DOHH2 (cell line): ENCODE results near the gene GREB1L.

Source experiments
- H3F3A ChIP-seq: fragments of 200-600 bp; sonication (generic), shearing (Covaris generic); 2 replicates; pipeline ENCODE4 v1.6.0; 2016; ENCODE audit warnings: antibody characterized with exemption, mild to moderate bottlenecking; ENCODE audit not compliant: control insufficient read depth, insufficient read depth
- H3K27ac ChIP-seq: fragments of 200-600 bp; sonication (generic); 2 replicates; pipeline ENCODE4 v1.5.1; 2014; ENCODE audit warnings: low read depth, mild to moderate bottlenecking, low read length, moderate library complexity
- H3K27me3 ChIP-seq: fragments of 200-600 bp; sonication (generic); 2 replicates; pipeline ENCODE4 v1.6.1; 2014; ENCODE audit warnings: mild to moderate bottlenecking, low read length, mixed read lengths; ENCODE audit not compliant: control insufficient read depth
- H3K36me3 ChIP-seq: fragments of 200-600 bp; sonication (generic); 2 replicates; pipeline ENCODE4 v1.6.1; 2014; ENCODE audit warnings: mild to moderate bottlenecking, low read length, moderate library complexity, mixed read lengths; ENCODE audit not compliant: control insufficient read depth
- H3K4me1 ChIP-seq: fragments of 200-600 bp; sonication (generic); 2 replicates; pipeline ENCODE4 v1.6.1; 2014; ENCODE audit warnings: mild to moderate bottlenecking, low read length, mixed read lengths; ENCODE audit not compliant: control insufficient read depth
- H3K4me2 ChIP-seq: fragments of 200-600 bp; sonication (generic); 2 replicates; pipeline ENCODE4 v1.6.0; 2014; ENCODE audit warnings: mild to moderate bottlenecking, low read length, moderate library complexity
- H3K4me3 ChIP-seq: fragments of 200-600 bp; sonication (generic); 2 replicates; pipeline ENCODE4 v1.5.1; 2014; ENCODE audit warnings: mild to moderate bottlenecking, low read length, mixed read lengths
- H3K79me2 ChIP-seq: fragments of 200-600 bp; sonication (generic); 2 replicates; pipeline ENCODE4 v1.6.1; 2014; ENCODE audit warnings: mild to moderate bottlenecking, low read length, mixed read lengths; ENCODE audit not compliant: control insufficient read depth
- H3K9me2 ChIP-seq: fragments of 200-600 bp; sonication (generic); replicated peaks from 2 replicates; pipeline ENCODE4 v1.6.1; 2014; ENCODE audit warnings: mild to moderate bottlenecking, low read length, mixed read lengths; ENCODE audit not compliant: control insufficient read depth
- H3K9me3 ChIP-seq: fragments of 200-600 bp; sonication (generic); 2 replicates; pipeline ENCODE4 v1.6.1; 2014; ENCODE audit warnings: antibody characterized with exemption, low read length, mixed read lengths; ENCODE audit not compliant: control insufficient read depth, insufficient read depth
- H4K20me1 ChIP-seq: fragments of 200-600 bp; sonication (generic); 2 replicates; pipeline ENCODE4 v1.6.0; 2014; ENCODE audit warnings: low read depth, mild to moderate bottlenecking, antibody characterized with exemption, low read length, moderate library complexity; ENCODE audit not compliant: control insufficient read depth, insufficient read depth
- CTCF ChIP-seq: fragments of 200-600 bp; sonication (generic); IDR thresholded peaks from one replicate; pipeline ENCODE4 v1.5.1; 2014; ENCODE audit warnings: antibody characterized with exemption, mild to moderate bottlenecking, low read depth, low read length; ENCODE audit not compliant: poor library complexity, severe bottlenecking
- EZH2phosphoT487 ChIP-seq: fragments of 200-600 bp; sonication (generic); IDR thresholded peaks from 2 replicates; pipeline ENCODE4 v1.6.1; 2017; ENCODE audit warnings: borderline replicate concordance, mild to moderate bottlenecking, antibody characterized with exemption, low read length, moderate library complexity, mixed read lengths

Gene GREB1L

GRCh38 chr18:21300908-21301200 is 58.8 kb downstream of the GREB1L start:
- Histone ChIP-seq H4K20me1 (no peaks in the 10 kb centered on the region), H3K4me2 (no peak overlapping the region), H3K4me1 (no peaks in the 10 kb centered on the region), H3K9me3 (no peaks in the 10 kb centered on the region), H3K9me2 (no peaks in the 10 kb centered on the region), H3K36me3 (no peaks in the 10 kb centered on the region), H3K27ac (no peak overlapping the region), H3K4me3 (no peak overlapping the region), H3K27me3 (no peaks in the 10 kb centered on the region), H3F3A (no peaks in the 10 kb centered on the region), H3K79me2 (no peaks in the 10 kb centered on the region)
- no peak for TF ChIP-seq EZH2phosphoT487
- TF ChIP-seq CTCF, result no peak

GRCh38 chr18:21303445-21303844 is 61.4 kb downstream of the GREB1L start:
- H3K4me2 ChIP-seq, result no peak overlapping the region
- H4K20me1 ChIP-seq, result no peaks in the 10 kb centered on the region
- no peak overlapping the region for H3K4me3 ChIP-seq
- H3F3A ChIP-seq, result no peaks in the 10 kb centered on the region
- no peaks in the 10 kb centered on the region for H3K27me3 ChIP-seq
- no peak overlapping the region for H3K27ac ChIP-seq
- no peaks in the 10 kb centered on the region for H3K9me3 ChIP-seq
- no peaks in the 10 kb centered on the region for H3K4me1 ChIP-seq
- no peaks in the 10 kb centered on the region for H3K36me3 ChIP-seq
- no peaks in the 10 kb centered on the region for H3K9me2 ChIP-seq
- no peak for TF ChIP-seq EZH2phosphoT487
- no peaks in the 10 kb centered on the region for H3K79me2 ChIP-seq

GRCh38 chr18:21303895-21304294 is 61.9 kb downstream of the GREB1L start:
- Histone ChIP-seq H3K9me3 (no peaks in the 10 kb centered on the region), H3K27me3 (no peaks in the 10 kb centered on the region), H3K36me3 (no peaks in the 10 kb centered on the region), H3K79me2 (no peaks in the 10 kb centered on the region), H3K9me2 (no peaks in the 10 kb centered on the region), H3K4me3 (no peak overlapping the region), H3K4me1 (no peaks in the 10 kb centered on the region), H3F3A (no peaks in the 10 kb centered on the region), H3K27ac (no peak overlapping the region), H3K4me2 (no peak overlapping the region), H4K20me1 (no peaks in the 10 kb centered on the region)
- no peak for TF ChIP-seq CTCF
- no peak for TF ChIP-seq EZH2phosphoT487

GRCh38 chr18:21305621-21306020 is 63.6 kb downstream of the GREB1L start:
- Histone ChIP-seq H3K4me1 (no peaks in the 10 kb centered on the region), H3K36me3 (no peaks in the 10 kb centered on the region), H3K9me3 (no peaks in the 10 kb centered on the region), H3K27ac (no peak overlapping the region), H3K79me2 (no peaks in the 10 kb centered on the region), H3K9me2 (no peaks in the 10 kb centered on the region), H3K4me2 (no peak overlapping the region), H4K20me1 (no peaks in the 10 kb centered on the region), H3K4me3 (no peak overlapping the region), H3K27me3 (no peaks in the 10 kb centered on the region), H3F3A (no peaks in the 10 kb centered on the region)
- TF ChIP-seq EZH2phosphoT487, result no peak
- no peak for TF ChIP-seq CTCF
